GM21360 (cell line): ENCODE measurements around the gene KIAA1191.
"Not testable (repeated sequence)": the region's sequence is repeated elsewhere in the genome, so short reads cannot be mapped to it uniquely, and the experiment has no call there.

ENCODE experiments used
- ATAC-seq: cut with Tn5 transposase; IDR thresholded peaks from one replicate; pipeline ENCODE4 v1.9.1; 2021; ENCODE audit warnings: mild to moderate bottlenecking, moderate library complexity; ENCODE audit not compliant: unreplicated experiment

The KIAA1191 gene

GRCh38 chr5:176317534-176318374 is 43.8 kb downstream of the KIAA1191 start:
- no peak for ATAC-seq

GRCh38 chr5:176305356-176305755 is 56.2 kb downstream of the KIAA1191 start:
- ATAC-seq = not testable (repeated sequence)
